IMR-90 (cell line): ENCODE results near the gene APP. TPM values are rescaled to one million over a fixed set of nuclear protein-coding genes. Genes with fewer than 3 reads are reported as not detected.

Experiments used
- ATAC-seq: fragments of 200-7000 bp; cut with Tn5 transposase; 2 replicates; pipeline ENCODE4 v1.9.1; 2020; ENCODE audit warnings: low read depth, mild to moderate bottlenecking, moderate library complexity
- BruUV-seq: library from RNA; stranded (reverse); fragments of 400-500 nt; replicated peaks from 2 replicates; lab custom pipeline; 2021; lab: Mats Ljungman, UMichigan
- CTCF ChIA-PET: fragments of 300-600 bp; formaldehyde crosslinking; extraction: SDS; loops from one replicate; lab custom pipeline; 2021; ENCODE audit warnings: antibody characterized with exemption; lab: Yijun Ruan, JAX
- POLR2A ChIA-PET: fragments of 300-600 bp; sonication (Branson Sonifier 250); formaldehyde crosslinking; loops from one replicate; lab custom pipeline; 2022; ENCODE audit warnings: antibody characterized with exemption; ENCODE audit not compliant: unreplicated experiment; lab: Charles Lee
- DNase-seq: peaks from one replicate; pipeline ENCODE4 v3.0.0; 2013
- H2AFZ ChIP-seq: replicated peaks from 2 replicates; pipeline ENCODE3; 2013; ENCODE audit warnings: low read length, mild to moderate bottlenecking; ENCODE audit not compliant: poor library complexity
- H2AK5ac ChIP-seq: 2 replicates; pipeline ENCODE4 v1.6.1; 2013; ENCODE audit warnings: low read depth, low read length, inconsistent platforms
- H2AK9ac ChIP-seq: replicated peaks from 2 replicates; pipeline ENCODE3; 2013; ENCODE audit warnings: mild to moderate bottlenecking, low read depth, low read length, moderate library complexity; ENCODE audit not compliant: poor library complexity
- H2BK120ac ChIP-seq: 2 replicates; pipeline ENCODE4 v1.6.1; 2013; ENCODE audit warnings: low read depth, low read length, inconsistent platforms
- H2BK15ac ChIP-seq: 3 replicates; pipeline ENCODE4 v1.6.1; 2013; ENCODE audit warnings: low read depth, low read length, inconsistent platforms
- H2BK20ac ChIP-seq: 2 replicates; pipeline ENCODE4 v1.6.1; 2013; ENCODE audit warnings: low read depth, mild to moderate bottlenecking, inconsistent platforms, low read length, moderate library complexity
- H2BK5ac ChIP-seq: 2 replicates; pipeline ENCODE4 v1.6.1; 2013; ENCODE audit warnings: mild to moderate bottlenecking, low read depth, low read length, inconsistent platforms; ENCODE audit not compliant: poor library complexity, severe bottlenecking
- H3K14ac ChIP-seq: replicated peaks from 2 replicates; pipeline ENCODE4 v1.6.1; 2013; ENCODE audit warnings: low read depth, low read length, inconsistent platforms
- H3K18ac ChIP-seq: 2 replicates; pipeline ENCODE4 v1.6.1; 2013; ENCODE audit warnings: low read depth, low read length, control low read depth
- H3K23ac ChIP-seq: 2 replicates; pipeline ENCODE4 v1.6.1; 2013; ENCODE audit warnings: low read depth, low read length, inconsistent platforms
- H3K27ac ChIP-seq: 2 replicates; pipeline ENCODE4 v1.5.1; 2013; ENCODE audit warnings: mild to moderate bottlenecking, control low read depth, low read length; ENCODE audit not compliant: insufficient read depth
- H3K27me3 ChIP-seq: 2 replicates; pipeline ENCODE4 v1.6.1; 2013; ENCODE audit warnings: low read length; ENCODE audit not compliant: control insufficient read depth, insufficient read depth
- H3K36me3 ChIP-seq: 2 replicates; pipeline ENCODE4 v1.6.1; 2013; ENCODE audit warnings: low read length, mixed read lengths; ENCODE audit not compliant: control insufficient read depth, insufficient read depth
- H3K4ac ChIP-seq: 2 replicates; pipeline ENCODE4 v1.6.1; 2013; ENCODE audit warnings: low read depth, low read length, inconsistent platforms
- H3K4me1 ChIP-seq: 2 replicates; pipeline ENCODE4 v1.6.1; 2013; ENCODE audit warnings: low read length, mixed read lengths; ENCODE audit not compliant: control insufficient read depth, insufficient read depth
- H3K4me2 ChIP-seq: 2 replicates; pipeline ENCODE4 v1.6.1; 2013; ENCODE audit warnings: low read depth, mild to moderate bottlenecking, control low read depth, low read length, moderate library complexity
- H3K4me3 ChIP-seq: 2 replicates; pipeline ENCODE4 v1.5.1; 2013; ENCODE audit warnings: low read depth, mild to moderate bottlenecking, control low read depth, low read length, moderate library complexity; ENCODE audit not compliant: insufficient read depth
- H3K56ac ChIP-seq: 2 replicates; pipeline ENCODE4 v1.6.1; 2013; ENCODE audit warnings: low read length, inconsistent platforms; ENCODE audit not compliant: insufficient read depth; ENCODE audit errors: extremely low read depth
- H3K79me1 ChIP-seq, 2 experiments: 2 replicates each; pipeline ENCODE4 v1.6.1; 2013; ENCODE audit warnings: low read length in 2 of 2, inconsistent platforms in 1 of 2, low read depth in 1 of 2
- H3K9ac ChIP-seq: 2 replicates; pipeline ENCODE4 v1.6.1; 2013; ENCODE audit warnings: low read depth, low read length, control low read depth
- H3K9me1 ChIP-seq: 2 replicates; pipeline ENCODE4 v1.6.1; 2013; ENCODE audit warnings: low read length, inconsistent platforms; ENCODE audit not compliant: insufficient read depth
- H3K9me3 ChIP-seq: 2 replicates; pipeline ENCODE4 v1.6.1; 2013; ENCODE audit warnings: low read length; ENCODE audit not compliant: control insufficient read depth, insufficient read depth
- H4K20me1 ChIP-seq: 2 replicates; pipeline ENCODE4 v1.6.1; 2013; ENCODE audit warnings: low read length, inconsistent platforms; ENCODE audit not compliant: insufficient read depth
- H4K5ac ChIP-seq: 2 replicates; pipeline ENCODE4 v1.6.1; 2013; ENCODE audit warnings: mild to moderate bottlenecking, low read depth, low read length, control low read depth
- H4K8ac ChIP-seq, 2 experiments: 2 replicates each; pipeline ENCODE4 v1.6.1; 2013; ENCODE audit warnings: low read depth in 2 of 2, low read length in 2 of 2, control low read depth in 1 of 2, inconsistent platforms in 1 of 2
- H4K91ac ChIP-seq: 2 replicates; pipeline ENCODE4 v1.6.1; 2013; ENCODE audit warnings: low read depth, low read length, inconsistent platforms; ENCODE audit not compliant: insufficient read depth
- BHLHE40 ChIP-seq: fragments of 150-350 bp; IDR thresholded peaks from 2 replicates; pipeline ENCODE4 v1.6.1; 2016; ENCODE audit warnings: mild to moderate bottlenecking, low read depth, low read length
- CEBPB ChIP-seq: IDR thresholded peaks from 2 replicates; pipeline ENCODE4 v1.6.1; 2012; ENCODE audit warnings: low read depth, low read length, improper control_type of control experiment
- CHD1 ChIP-seq: IDR thresholded peaks from 2 replicates; pipeline ENCODE4 v1.6.1; 2012; ENCODE audit warnings: low read depth, low read length, improper control_type of control experiment
- FOS ChIP-seq: fragments of 150-350 bp; IDR thresholded peaks from 2 replicates; pipeline ENCODE4 v1.6.1; 2016; ENCODE audit warnings: low read depth, low read length
- MAFK ChIP-seq: IDR thresholded peaks from 2 replicates; pipeline ENCODE4 v1.6.1; 2012; ENCODE audit warnings: low read depth, low read length, improper control_type of control experiment
- MAZ ChIP-seq: IDR thresholded peaks from 2 replicates; pipeline ENCODE4 v1.6.1; 2012; ENCODE audit warnings: low read depth, mild to moderate bottlenecking, low read length, improper control_type of control experiment, moderate library complexity, borderline replicate concordance
- MXI1 ChIP-seq: IDR thresholded peaks from 2 replicates; pipeline ENCODE4 v1.6.1; 2012; ENCODE audit warnings: low read depth, mild to moderate bottlenecking, low read length, moderate library complexity, borderline replicate concordance
- NFE2L2 ChIP-seq: fragments of 150-350 bp; IDR thresholded peaks from 2 replicates; pipeline ENCODE4 v1.6.1; 2016; ENCODE audit warnings: low read depth, mild to moderate bottlenecking, low read length
- POLR2A ChIP-seq: IDR thresholded peaks from 2 replicates; pipeline ENCODE4 v1.6.1; 2012; ENCODE audit warnings: mild to moderate bottlenecking, low read depth, low read length
- RAD21 ChIP-seq: IDR thresholded peaks from 2 replicates; pipeline ENCODE4 v1.6.1; 2012; ENCODE audit warnings: low read length, improper control_type of control experiment
- RCOR1 ChIP-seq: IDR thresholded peaks from 2 replicates; pipeline ENCODE4 v1.6.1; 2012; ENCODE audit warnings: mild to moderate bottlenecking, low read length, improper control_type of control experiment; ENCODE audit not compliant: insufficient replicate concordance
- RFX5 ChIP-seq: IDR thresholded peaks from 2 replicates; pipeline ENCODE4 v1.8.0; 2012; ENCODE audit warnings: low read depth, mild to moderate bottlenecking, low read length, moderate library complexity
- SMC3 ChIP-seq: fragments of 150-350 bp; IDR thresholded peaks from 2 replicates; pipeline ENCODE4 v1.6.1; 2016; ENCODE audit warnings: low read depth, mild to moderate bottlenecking, antibody characterized with exemption, low read length, moderate library complexity
- whole genome bisulfite sequencing, 2 experiments: methylation state at CpG; one replicate each; pipeline versions ENCODE4 v1.1.5 to v1.1.7; 2013; ENCODE audit warnings: missing lambda C conversion rate in 2 of 2; ENCODE audit not compliant: insufficient read length in 1 of 2; ENCODE audit errors: extremely low coverage in 2 of 2; 5-methylcytosine and 5-hydroxymethylcytosine counted together
- dilution Hi-C: fragments of 300-500 bp; cut with HindIII; formaldehyde crosslinking; loops from one replicate; pipeline ENCODE4 v1.14.3; 2018; ENCODE audit warnings: low sequenced_read_pairs; ENCODE audit not compliant: unreplicated experiment
- in situ Hi-C: fragments of 300-500 bp; cut with MboI; formaldehyde crosslinking; loops from 3 replicates; pipeline ENCODE4 v1.14.3; 2019; ENCODE audit warnings: low sequenced_read_pairs, inconsistent platforms, mixed read lengths
- intact Hi-C: fragments of 100-400 bp; cut with micrococcal nuclease; formaldehyde crosslinking; loops from 2 replicates; pipeline ENCODE4 v1.10.0; 2022
- polyA plus RNA-seq, 3 experiments: library from polyadenylated mRNA; depleted of rRNA; stranded (reverse); fragments of >200 nt; gene quantifications; 2 replicates each; pipeline ENCODE4 v1.2.3, GENCODE V29; 2012; ENCODE audit warnings: low replicate concordance in 1 of 3
- total RNA-seq: library from RNA; depleted of rRNA; stranded (reverse); fragments of >200 nt; gene quantifications from 2 replicates; pipeline ENCODE4 v1.2.3, GENCODE V29; 2012
- TF ChIP-seq, protein P1 (sequence below): fragments of 150-350 bp; IDR thresholded peaks from 2 replicates; pipeline ENCODE4 v1.6.1; 2017; ENCODE audit warnings: mild to moderate bottlenecking, antibody characterized with exemption, low read length, low read depth
- TF ChIP-seq, protein P2 (sequence below): conservative IDR thresholded peaks from 2 replicates; pipeline ENCODE4 v1.5.1; 2012; ENCODE audit warnings: mild to moderate bottlenecking, low read depth, low read length, improper control_type of control experiment
- TF ChIP-seq, protein P3 (sequence below): fragments of 150-350 bp; IDR thresholded peaks from 2 replicates; pipeline ENCODE4 v1.6.1; 2016; ENCODE audit warnings: low read depth, mild to moderate bottlenecking, low read length, moderate library complexity, borderline replicate concordance

Gene APP
- total and polyA plus RNA-seq, 2 of the 4 experiments (the other 2 are of a cell fraction) = 191 to 530 TPM

DNA sequence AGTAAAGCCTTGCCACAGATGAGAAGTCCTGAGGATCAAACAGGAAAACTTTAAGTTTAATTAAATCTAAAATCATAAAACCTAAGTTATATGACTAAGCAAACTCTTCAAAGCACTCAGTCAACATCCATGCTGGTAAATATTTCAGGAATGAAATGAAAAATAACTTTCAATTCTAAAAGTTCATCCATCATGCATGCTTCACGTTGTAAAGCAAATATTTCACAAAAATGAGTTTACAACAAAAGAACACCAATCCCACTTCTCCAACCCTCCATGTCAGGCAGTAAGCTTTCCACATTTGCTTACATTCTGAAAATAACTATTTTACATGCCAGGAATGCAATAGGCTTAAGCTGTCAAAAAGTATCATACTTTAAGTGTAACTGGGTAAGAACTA lies 16.8 kb downstream of the APP start:
- intact Hi-C loops = no loop called here
- peak overlapping the region; percentile 69; the same call in 1 of the 2 replicates for H2BK20ac ChIP-seq
- peak overlapping the region; percentile 29; the same call in 1 of the 2 replicates for H3K56ac ChIP-seq
- H3K79me1 ChIP-seq = peaks cover 27 to 67% of the 10 kb centered on the region in 2 experiments
- no peak overlapping the region for H3K4me3 ChIP-seq
- peaks cover 2% of the 10 kb centered on the region; the same call in 1 of the 2 replicates for H3K36me3 ChIP-seq
- ChIA-PET CTCF (no interaction called here), POLR2A (no interaction called here)
- in situ Hi-C loops = no loop called here
- H3K23ac ChIP-seq = peak overlapping the region; percentile 76
- H2BK5ac ChIP-seq = peak overlapping the region; percentile 96
- H4K20me1 ChIP-seq = peaks cover 33% of the 10 kb centered on the region
- H3K4ac ChIP-seq = peak overlapping the region; percentile 71; the same call in 1 of the 2 replicates
- dilution Hi-C loops = no loop called here
- H2BK120ac ChIP-seq = peak overlapping the region; percentile 72
- 0 out of 3 replicates have a peak overlapping the region, but pooled peaks have one; percentile 47 for H2BK15ac ChIP-seq
- DNase-seq = peak; percentile 34
- no peak overlapping the region for H3K9ac ChIP-seq
- TF ChIP-seq MAFK (no peak), MXI1 (no peak), FOS (no peak), RFX5 (no peak), POLR2A (no peak), CHD1 (no peak), RCOR1 (no peak), BHLHE40 (no peak), RAD21 (no peak), MAZ (no peak), CEBPB (no peak), NFE2L2 (no peak), SMC3 (no peak)
- TF ChIP-seq, protein P1, sequence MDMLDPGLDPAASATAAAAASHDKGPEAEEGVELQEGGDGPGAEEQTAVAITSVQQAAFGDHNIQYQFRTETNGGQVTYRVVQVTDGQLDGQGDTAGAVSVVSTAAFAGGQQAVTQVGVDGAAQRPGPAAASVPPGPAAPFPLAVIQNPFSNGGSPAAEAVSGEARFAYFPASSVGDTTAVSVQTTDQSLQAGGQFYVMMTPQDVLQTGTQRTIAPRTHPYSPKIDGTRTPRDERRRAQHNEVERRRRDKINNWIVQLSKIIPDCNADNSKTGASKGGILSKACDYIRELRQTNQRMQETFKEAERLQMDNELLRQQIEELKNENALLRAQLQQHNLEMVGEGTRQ = no peak
- TF ChIP-seq, protein P2, sequence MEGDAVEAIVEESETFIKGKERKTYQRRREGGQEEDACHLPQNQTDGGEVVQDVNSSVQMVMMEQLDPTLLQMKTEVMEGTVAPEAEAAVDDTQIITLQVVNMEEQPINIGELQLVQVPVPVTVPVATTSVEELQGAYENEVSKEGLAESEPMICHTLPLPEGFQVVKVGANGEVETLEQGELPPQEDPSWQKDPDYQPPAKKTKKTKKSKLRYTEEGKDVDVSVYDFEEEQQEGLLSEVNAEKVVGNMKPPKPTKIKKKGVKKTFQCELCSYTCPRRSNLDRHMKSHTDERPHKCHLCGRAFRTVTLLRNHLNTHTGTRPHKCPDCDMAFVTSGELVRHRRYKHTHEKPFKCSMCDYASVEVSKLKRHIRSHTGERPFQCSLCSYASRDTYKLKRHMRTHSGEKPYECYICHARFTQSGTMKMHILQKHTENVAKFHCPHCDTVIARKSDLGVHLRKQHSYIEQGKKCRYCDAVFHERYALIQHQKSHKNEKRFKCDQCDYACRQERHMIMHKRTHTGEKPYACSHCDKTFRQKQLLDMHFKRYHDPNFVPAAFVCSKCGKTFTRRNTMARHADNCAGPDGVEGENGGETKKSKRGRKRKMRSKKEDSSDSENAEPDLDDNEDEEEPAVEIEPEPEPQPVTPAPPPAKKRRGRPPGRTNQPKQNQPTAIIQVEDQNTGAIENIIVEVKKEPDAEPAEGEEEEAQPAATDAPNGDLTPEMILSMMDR = no peak
- TF ChIP-seq, protein P3, sequence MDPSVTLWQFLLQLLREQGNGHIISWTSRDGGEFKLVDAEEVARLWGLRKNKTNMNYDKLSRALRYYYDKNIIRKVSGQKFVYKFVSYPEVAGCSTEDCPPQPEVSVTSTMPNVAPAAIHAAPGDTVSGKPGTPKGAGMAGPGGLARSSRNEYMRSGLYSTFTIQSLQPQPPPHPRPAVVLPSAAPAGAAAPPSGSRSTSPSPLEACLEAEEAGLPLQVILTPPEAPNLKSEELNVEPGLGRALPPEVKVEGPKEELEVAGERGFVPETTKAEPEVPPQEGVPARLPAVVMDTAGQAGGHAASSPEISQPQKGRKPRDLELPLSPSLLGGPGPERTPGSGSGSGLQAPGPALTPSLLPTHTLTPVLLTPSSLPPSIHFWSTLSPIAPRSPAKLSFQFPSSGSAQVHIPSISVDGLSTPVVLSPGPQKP = no peak
- H2AFZ ChIP-seq = no peak overlapping the region
- 0% methylated on average over 1 of the region's 1 CpG; no CpG with 5 or more reads in 1 of the 2 experiments for WGBS, 2 experiments
- ATAC-seq = peak; percentile 67
- H3K14ac ChIP-seq = no peak overlapping the region
- H2AK9ac ChIP-seq = no peak overlapping the region
- H4K5ac ChIP-seq = peak overlapping the region; percentile 100
- H3K27me3 ChIP-seq = no peaks in the 10 kb centered on the region
- no peak overlapping the region for H2AK5ac ChIP-seq
- peak overlapping the region; percentile 86; the same call in 1 of the 2 replicates for H4K91ac ChIP-seq
- no peaks in the 10 kb centered on the region for H3K9me3 ChIP-seq
- H3K9me1 ChIP-seq = peaks cover 15% of the 10 kb centered on the region; the same call in 1 of the 2 replicates
- H3K27ac ChIP-seq = peak overlapping the region; percentile 98
- BruUV-seq = no TSS peak
- peaks cover 20% of the 10 kb centered on the region for H3K4me1 ChIP-seq
- peak overlapping the region; percentile 99 for H3K18ac ChIP-seq
- peak overlapping the region in 1 of 2 experiments; percentile 90; a peak in 2 of 4 replicates for H4K8ac ChIP-seq
- peak overlapping the region; percentile 58 for H3K4me2 ChIP-seq
